GM21526 (cell line): Measurements from ENCODE around the gene TAF5L.
"Not testable (repeated sequence)": the region's sequence is repeated elsewhere in the genome, so short reads cannot be mapped to it uniquely, and the experiment has no call there.

Source experiments
- ATAC-seq: cut with Tn5 transposase; IDR thresholded peaks from one replicate; pipeline ENCODE4 v1.9.1; 2021; ENCODE audit warnings: moderate library complexity; ENCODE audit not compliant: unreplicated experiment, low FRiP score

Gene TAF5L

GRCh38 chr1:229614701-229615100 lies 11.2 kb downstream of the TAF5L start:
- ATAC-seq = no peak

- ATAC-seq = no peak
Measured at GRCh38 chr1:229613938-229614337, 12.0 kb downstream of the TAF5L start.

- no peak for ATAC-seq
Measured at GRCh38 chr1:229608590-229608989, 17.3 kb downstream of the TAF5L start.

- ATAC-seq = no peak
Measured at GRCh38 chr1:229607370-229607769, 18.6 kb downstream of the TAF5L start.

- no peak for ATAC-seq
Measured at GRCh38 chr1:229603371-229604005, 22.4 kb downstream of the TAF5L start.

- no peak for ATAC-seq
Measured at GRCh38 chr1:229600229-229600628, 25.7 kb downstream of the TAF5L start.

GRCh38 chr1:229599218-229599954 lies 26.5 kb downstream of the TAF5L start:
- no peak for ATAC-seq

GRCh38 chr1:229597877-229598276 lies 28.0 kb downstream of the TAF5L start:
- ATAC-seq = no peak

GRCh38 chr1:229596925-229597699 lies 28.8 kb downstream of the TAF5L start:
- ATAC-seq = no peak

- ATAC-seq = not testable (repeated sequence)
Measured at GRCh38 chr1:229595876-229596275, 30.0 kb downstream of the TAF5L start.

- no peak for ATAC-seq
Measured at GRCh38 chr1:229594227-229595008, 31.5 kb downstream of the TAF5L start.

GRCh38 chr1:229593800-229594199 lies 32.1 kb downstream of the TAF5L start:
- ATAC-seq = no peak

GRCh38 chr1:229590119-229590518 lies 35.8 kb downstream of the TAF5L start:
- no peak for ATAC-seq

GRCh38 chr1:229585338-229585737 lies 40.6 kb downstream of the TAF5L start:
- no peak for ATAC-seq

- ATAC-seq = no peak
Measured at GRCh38 chr1:229582715-229583114, 43.2 kb downstream of the TAF5L start.

- ATAC-seq = no peak
Measured at GRCh38 chr1:229582011-229582694, 43.8 kb downstream of the TAF5L start.

GRCh38 chr1:229581485-229581884 lies 44.4 kb downstream of the TAF5L start:
- no peak for ATAC-seq

- peak; percentile 85 for ATAC-seq
Measured at GRCh38 chr1:229579059-229579673, 46.8 kb downstream of the TAF5L start.

- peak; percentile 19 for ATAC-seq
Measured at GRCh38 chr1:229578168-229579058, 47.5 kb downstream of the TAF5L start.
